Measurements from ENCODE around the gene ALG9.
A peak's percentile ranks its signal among the peaks of the same experiment; 100 is the strongest.

ALG9 gene

DNA sequence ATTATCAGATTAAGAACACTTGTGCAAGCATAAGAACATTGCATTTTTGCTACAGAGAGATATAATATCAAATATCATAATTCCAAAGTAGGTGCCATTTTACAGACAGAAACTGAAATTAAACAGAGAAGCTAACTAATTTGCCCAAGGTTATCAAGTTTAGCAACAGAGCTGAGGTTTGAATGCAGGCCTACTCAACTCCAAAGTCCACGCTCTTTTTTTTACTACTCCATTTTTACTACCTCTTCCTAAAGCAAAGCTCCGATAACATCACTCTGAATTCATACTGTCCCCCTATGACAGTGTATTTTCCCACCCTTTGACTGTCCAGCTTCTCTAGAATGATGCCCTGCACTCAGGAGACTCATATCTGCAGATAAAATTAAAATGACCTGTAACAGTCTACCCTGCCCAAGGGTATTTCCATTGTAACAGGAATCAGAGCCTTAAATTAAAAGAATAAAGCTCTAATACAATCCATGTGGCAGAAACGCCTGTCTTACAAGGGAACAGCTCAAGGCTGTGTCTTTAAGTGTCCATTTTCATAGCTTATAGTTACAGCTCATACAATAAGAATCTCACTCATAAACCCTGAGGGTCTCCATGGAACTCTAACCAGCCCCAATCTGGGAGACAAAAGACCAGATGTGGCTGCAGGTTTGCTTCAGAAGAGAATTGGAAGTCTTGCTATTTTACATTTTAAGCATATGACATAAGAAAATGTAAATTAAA, 36.8 kb downstream of the ALG9 start:
- no peak for DNase-seq (ENCODE audit: low read depth)

DNA sequence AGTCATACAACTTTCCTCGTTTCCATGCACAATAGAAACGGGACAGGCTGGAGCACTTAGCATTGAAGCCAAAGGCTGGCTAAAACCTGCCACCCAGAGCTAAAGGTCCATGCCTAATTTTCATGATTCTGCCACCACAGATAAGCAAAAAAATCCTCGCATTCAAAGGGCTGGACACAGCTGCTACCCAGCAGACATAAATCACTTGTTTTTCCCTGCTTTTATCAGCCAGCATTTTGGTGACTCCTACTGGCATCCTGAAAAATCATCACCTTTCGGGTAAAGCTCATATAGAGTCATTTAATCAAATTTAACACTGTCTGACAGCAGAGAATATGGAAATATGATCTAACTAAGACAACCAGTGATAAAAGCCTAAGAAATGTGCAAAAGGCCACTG, 37.9 kb downstream of the ALG9 start:
- DNase-seq (ENCODE audit: low read depth), result no peak

DNA sequence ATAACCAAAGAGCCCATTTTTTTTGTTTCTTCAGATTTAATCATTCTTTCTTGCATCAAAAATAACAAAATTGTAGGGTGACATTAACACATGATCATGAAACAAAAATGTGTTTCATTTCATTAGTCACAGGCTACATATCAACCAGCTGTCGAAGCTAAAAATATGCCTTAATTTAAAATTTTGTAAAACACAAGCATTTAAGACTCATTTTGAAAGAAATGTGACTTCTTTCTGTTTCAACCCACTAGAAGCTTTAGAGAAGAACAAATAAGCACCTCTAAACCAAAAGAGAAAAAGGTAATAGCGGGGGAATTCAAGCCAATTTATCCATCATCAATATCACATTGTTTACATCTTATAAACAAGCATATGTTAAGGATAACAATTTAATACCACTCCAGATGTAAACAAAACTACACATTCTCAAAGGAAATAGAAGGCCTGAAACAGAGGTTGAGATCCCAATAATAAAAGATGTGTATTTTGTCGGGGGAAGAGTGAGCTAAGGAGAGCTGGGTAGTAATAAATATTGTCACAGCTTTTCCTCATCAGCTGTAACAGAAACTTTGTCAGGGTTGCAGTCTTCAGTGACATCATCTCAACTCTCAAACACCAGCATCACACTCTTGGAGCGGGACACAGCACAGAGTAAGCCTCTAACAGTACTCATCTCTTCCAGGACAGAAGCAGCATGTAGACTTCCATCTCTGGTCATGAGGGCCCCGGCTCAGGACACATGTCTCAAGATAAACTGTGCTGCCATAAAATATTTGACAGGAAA, 42.0 kb downstream of the ALG9 start:
- DNase-seq (ENCODE audit: low read depth), result no peak

DNA sequence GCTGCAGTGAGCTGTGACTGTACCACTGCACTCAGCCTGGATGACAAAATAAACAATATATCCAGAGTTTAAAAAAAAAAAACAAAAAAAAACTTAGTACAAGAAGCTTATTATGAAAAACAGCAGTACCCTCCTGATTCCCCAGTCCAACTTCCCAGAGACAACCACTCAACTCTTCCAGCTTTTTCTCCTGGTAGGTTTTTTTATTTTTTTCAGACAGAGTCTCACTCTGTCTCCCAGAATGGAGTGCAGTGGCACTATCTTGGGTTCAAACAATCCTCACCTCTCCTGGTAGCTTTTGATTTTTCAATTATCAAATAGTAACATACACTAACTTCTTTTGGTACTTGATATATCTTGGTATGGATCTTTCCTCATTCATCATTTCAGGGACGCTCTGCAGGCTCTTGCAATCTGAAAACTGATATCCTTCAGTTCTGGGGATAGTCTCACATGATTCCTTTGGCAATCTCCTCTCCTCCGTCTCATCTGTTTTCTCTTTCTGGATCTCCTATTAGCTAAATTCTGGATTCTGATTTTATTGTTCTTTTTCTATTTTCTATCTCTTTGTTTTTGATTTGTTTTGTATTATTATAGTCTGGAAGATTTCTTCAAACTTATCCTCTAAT, 44.9 kb downstream of the ALG9 start:
- DNase-seq (ENCODE audit: low read depth), result no peak

DNA sequence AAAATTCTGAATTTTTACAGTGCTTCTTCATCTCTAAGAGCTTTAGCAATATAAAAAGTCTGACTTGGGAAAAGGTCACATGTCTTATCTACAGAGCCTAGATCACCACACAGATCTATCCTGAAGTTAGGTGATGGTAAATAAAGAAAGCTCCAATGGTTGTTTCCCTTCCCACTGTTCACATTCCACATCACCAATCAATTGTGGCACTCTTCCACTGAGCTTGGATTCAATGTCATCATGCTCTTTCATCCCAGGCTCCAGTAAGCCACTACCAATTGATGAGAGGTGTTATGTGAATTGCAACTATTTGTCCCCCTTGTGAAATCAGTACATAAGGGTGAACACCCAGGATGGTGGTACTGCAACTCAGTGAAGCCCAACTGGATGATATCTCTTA, 47.8 kb downstream of the ALG9 start:
- DNase-seq (ENCODE audit: low read depth), result no peak

DNA sequence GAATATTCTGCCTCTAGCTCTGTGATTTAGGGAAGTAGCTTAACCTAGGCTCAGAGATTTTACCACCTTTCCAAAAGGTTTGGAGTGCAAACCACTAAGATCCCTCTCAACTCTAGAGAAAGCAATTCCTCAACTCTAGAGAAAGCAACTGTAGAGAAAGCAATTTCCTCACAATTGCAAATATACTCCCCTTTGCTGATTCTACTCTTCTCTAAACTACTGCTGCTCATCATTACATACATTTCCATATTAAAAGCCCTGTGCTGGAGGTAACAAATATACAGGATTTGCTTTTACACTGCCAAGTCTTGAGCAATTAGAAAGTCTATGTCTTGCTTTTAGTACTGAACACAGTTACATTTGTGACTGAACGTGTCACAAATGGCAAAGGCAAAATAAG, 48.2 kb downstream of the ALG9 start:
- DNase-seq (ENCODE audit: low read depth), result no peak

DNA sequence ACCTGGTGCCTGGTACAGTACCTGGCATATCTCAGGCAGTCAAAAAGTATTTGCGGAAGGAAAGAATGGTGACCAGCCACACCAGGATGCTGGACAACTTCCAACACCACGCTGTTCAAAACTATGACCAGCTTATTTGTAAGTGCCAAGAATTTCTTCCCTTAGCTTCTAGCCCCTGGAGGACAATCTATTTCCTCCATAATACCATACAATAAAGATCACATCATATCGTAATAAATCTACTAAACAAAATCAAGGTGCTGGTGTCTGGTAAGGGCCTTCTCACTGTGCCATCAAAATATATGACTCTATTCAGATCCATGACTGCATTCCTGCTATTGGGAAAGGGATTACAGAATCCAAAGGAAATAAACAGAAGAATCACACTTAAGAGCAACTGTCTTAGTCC, 51.5 kb downstream of the ALG9 start:
- no peak for DNase-seq (ENCODE audit: low read depth)

DNA sequence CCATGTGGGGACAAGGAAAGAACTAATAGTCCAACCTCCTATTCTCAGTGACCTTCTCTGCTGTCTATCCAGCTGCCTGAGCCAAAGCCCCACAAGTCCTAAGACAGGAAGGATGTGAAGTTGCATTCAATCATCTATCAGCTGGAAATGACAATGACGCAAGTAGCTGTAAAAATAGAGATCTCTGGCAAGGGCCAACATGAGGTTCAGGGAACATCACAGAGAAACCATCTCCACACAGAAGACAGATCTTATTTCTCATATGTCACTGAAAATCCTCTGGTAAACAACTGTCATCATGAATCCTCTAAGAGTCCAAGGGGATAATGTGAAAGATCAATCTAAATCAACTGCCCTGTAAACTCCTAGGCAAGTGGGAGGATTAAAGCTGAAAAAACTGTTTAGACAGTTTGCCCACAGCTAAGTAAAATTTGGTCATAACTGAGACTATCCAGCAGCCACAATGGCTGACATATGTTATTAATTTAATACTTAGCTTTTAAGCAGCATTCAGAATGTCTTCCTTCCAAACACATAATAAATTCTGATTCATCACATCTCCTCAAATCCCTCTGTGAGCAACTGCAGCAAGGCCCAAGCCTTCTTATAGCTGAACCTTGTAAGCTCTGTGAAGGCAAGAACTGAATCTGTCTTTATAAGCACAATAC, 52.1 kb downstream of the ALG9 start:
- DNase-seq (ENCODE audit: low read depth), result peak; percentile 29

DNA sequence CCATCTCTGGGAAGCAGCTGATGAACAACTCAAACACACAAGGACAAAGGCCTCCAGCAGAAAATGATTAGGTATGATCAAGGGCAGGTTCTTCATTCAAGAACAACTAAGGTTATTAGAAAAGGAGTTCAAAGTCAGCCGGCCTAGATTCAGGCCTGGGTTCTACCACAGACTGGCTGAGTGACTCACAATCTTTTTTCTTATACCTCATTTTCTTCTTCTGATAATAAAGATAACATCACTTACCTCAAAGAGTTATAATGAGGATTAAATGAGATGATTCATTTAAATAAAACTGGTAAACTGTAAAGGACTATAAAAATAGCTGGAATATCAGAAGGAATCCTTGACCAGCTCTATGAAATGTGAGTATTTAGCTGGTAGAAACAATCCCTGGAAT, 55.9 kb downstream of the ALG9 start:
- no peak for DNase-seq (ENCODE audit: low read depth)

DNA sequence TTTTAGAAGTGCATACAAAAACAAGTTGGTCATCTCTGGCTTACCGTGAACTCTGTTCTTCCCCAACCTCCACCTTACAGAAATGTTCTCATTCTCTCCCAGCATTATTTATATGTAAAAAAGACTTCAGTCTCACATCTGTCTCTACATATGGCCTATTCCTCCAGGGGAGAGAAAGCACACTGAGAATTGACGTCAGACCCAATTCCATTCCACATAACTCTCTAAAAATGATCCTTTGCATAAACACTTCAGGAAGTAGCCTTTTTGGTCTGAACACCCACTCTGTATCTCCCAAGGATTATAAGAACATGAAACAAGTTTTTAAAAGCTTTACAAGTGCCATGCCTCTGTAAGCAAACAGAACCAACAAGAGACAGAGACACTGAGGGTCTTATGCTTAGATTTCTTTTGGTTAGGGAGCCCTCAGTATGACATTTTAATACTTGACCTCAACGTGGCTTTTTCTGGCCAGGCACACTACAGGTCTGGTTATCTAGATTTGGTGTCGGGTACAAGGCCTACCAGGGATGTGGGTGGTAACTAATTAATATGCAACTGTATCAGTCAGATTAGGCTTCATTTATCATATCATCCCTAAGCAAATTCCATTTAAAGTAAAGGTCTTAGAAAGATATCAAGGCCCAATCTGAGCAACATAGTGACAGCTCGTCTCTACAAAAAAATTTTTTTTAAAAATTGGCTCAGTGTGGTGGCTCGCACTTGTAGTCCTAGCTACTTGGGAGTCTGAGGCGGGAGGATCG, 56.6 kb downstream of the ALG9 start:
- no peak for DNase-seq (ENCODE audit: low read depth)

DNA sequence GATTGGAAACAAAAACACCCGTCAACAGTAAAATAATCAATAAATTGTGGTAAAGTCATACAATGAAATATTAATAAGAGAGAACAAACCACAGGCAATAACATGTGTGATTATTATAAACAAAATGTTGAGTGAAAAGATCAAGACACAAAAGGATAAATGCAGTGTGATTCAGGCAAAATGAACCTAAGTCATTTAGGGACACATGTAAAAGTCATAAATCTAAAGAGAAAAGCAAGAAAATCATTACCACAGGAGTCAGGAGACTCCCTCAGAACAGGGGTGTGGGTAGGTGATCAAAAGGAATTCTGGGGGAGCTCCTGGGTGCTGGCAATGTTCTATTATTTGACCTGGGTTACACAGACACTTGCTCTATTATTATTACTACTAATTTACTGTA, 57.3 kb downstream of the ALG9 start:
- DNase-seq (ENCODE audit: low read depth), result no peak

DNA sequence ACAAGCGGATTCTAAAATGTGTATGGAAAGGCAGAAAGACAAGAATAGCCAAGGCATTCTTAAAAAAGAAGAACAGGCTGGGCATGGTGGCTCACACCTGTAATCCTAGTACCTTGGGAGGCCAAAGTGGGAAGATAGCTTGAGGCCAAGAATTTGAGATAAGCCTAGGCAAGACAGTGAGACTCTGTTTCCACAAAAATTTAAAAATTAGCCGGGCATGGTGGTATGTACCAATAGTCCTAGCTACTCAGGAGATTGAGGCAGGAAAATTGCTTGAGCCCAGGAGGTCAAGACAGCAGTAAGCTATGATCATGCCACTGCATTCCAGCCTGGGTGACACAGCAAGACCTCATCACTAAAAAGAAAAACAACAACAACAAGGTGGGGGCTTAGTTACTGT, 59.2 kb downstream of the ALG9 start:
- no peak for DNase-seq (ENCODE audit: low read depth)

DNA sequence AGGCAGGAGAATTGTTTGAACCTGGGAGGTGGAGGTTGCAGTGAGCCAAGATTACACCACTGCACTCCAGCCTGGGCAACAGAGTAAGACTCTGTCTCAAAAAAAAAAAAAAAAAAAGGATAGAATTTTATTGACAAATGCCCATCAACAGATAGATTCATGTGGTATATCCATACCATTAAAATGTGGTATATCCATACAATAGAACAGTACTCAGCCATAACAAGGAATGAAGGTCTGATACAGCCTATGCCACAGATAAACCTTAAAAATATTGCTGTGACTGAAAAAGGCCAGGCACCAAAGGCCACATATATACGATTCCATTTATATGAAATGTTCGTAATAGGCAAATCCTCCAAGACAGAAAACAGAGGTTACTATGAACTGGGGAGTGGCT, 59.9 kb downstream of the ALG9 start:
- no peak for DNase-seq (ENCODE audit: low read depth)

DNA sequence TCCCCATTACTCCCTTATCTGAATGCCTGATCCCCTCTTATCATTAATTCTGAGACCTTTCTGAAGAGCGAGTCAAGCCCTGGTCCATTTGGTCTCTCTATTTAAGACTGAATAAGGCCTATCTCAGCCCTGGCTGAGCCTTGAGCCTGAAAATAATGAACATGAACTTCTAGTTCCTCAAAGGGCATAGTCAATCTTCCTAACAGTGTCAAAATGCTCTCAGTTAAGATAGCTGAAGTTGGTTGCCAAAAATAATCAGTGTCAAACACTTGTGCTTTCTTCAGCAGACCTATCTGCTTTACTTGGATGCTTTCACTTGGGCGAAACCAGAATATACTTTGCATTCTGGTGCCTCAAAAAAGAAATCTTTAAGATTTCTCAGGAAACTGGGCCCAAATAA, 62.5 kb downstream of the ALG9 start:
- no peak for DNase-seq (ENCODE audit: low read depth)

DNA sequence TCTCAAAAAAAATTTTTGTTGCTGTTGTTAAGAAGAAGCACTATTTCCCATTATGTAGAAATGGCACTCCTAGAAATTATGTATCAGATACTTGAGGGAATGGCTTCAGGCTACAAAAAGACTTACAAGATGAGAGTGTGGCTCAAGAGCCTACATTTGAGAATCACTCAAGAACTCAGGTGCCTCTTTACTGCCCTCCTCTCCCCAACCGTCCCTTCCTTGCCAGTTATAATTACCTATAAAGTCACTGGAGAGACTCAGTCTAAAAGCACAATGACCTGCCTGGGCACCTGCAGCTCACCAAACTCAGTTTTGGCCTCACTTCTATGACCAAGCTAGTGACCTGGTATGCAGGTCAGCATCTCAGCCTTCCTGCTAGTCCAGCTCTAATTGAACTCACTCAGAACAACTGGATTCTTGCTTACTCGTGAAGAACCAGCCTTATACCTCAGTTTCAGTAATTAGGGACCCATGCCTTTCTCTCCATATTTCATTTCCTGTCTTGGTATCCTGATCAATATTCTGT, 63.3 kb downstream of the ALG9 start:
- DNase-seq (ENCODE audit: low read depth), result no peak

DNA sequence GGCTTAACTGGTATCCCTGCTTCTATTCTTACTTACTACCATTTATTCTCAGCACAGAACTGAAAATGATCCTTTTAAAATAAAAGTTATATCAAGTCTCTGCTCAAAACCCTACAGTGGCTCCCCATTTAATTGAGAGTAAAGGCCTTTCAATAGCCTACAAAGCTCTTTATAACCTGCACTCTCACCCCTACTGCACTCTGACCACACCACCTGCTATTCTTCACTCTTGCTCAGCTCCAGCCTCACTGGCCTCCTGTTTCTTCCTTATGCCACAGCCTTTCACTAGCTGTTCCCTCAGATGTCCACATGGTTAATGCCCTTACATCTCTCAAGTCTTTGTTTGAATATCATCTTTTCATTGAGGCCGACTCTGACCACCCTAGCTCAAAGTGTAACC, 64.3 kb downstream of the ALG9 start:
- no peak for DNase-seq (ENCODE audit: low read depth)

DNA sequence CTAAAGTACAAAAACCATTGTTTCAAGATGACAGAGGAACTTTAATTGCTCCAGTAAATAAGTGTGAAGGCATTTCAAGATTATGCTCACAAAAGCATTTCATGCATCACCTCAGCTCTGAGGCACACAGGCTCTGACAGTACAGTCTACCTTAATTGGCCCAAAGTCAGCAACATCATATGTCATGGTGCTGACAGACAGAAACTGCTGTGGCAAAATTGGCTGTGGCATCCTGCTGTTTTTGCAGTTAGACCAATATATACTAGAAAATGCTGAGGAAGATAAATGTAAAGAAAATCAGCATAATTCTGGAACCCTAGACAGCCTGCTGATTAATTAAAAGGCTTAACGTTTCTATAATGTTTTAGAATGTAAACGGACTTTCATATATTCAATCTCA, 70.2 kb downstream of the ALG9 start:
- no peak for DNase-seq (ENCODE audit: low read depth)

DNA sequence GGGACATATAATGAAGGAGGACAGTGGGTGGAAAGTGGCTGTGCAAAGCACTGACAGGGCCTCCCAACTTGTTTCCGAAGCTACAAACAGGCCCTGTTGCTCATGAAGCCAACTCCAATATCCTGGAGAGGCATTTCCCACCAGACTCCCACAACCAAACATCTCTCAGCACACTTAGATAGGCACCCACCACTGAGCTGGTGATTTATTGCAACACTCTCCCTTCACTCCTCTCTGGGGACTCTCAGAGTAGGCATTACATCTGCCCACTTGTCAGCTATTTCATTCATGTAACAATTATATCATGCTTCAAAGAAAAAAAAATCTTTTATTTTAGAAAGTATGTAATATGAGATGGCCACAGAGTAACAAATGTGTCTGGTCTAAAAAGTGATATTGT, 73.1 kb downstream of the ALG9 start:
- no peak for DNase-seq (ENCODE audit: low read depth)

DNA sequence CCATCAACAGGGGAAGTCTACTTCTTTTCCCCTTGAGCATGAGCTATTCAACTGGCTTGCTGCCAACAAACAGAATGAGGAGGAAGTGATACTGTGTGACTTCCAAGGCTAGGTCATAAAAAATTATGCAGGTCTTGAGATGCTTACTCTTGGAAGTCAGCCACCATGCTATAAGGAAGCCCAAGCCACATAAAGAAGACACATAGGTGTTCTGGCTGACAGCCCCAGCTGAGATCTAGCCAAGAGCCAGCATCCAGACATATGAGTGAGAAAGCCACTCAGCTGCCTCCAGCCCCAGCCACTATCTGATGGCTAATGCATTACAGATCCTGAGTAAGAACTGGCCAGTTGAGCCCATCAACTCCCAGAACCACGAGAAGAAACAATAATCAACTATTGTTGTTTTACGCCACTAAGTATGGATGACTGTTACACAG, 74.2 kb downstream of the ALG9 start:
- DNase-seq (ENCODE audit: low read depth), result peak; percentile 25

DNA sequence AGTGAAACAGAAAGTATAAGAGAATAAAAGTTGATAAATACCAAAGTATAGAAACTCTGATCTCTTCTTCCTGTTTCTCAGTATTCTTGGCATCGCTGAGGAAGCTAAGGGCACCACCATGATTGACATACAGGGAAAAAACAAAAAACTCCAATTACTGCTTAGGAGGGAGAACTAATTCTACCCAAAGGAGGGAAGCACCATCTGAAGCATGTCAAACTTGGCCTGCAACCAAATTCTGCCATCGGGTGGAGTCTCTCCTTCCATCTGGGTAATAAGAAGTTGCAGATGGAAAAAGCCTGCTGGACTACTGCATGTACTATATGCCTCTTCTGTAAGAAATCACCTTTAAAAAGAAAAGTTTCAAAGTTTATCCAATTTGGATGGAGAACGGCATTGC, 74.7 kb downstream of the ALG9 start:
- no peak for DNase-seq (ENCODE audit: low read depth)

DNA sequence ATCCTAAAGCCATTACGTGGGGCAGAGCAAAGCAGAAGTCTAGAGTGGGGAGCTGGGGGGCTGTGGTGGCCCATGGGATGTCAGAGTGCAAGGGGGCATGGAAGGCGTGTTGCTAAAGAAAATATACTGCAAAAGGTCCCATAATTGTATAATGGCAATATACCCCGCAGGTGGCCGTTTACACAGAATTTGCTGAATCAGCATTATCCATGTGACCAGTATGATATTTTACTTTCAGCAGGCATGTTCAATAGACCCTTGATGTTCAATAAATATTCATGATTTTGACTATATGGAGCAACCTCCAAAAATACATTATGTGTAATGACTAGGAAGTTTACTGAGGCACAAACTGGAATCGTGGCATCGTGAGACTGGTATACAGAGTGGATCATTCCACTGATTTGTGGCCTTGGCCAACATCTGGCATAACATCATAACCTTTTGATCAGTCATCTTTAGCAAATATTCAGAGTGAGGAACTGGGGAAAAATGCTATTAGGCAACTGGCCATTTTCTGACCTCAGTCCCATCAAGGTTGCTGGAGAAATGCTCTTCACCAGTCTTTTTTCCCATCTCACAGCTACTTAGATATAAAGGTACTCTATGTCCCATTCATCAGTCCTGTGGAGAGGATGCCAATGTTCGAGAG, 75.9 kb downstream of the ALG9 start:
- peak; percentile 56 for DNase-seq (ENCODE audit: low read depth)
